HPDE6-E6E7 (cell line): ENCODE measurements around the gene FRG2B.
"Not testable (repeated sequence)": the region's sequence is repeated elsewhere in the genome, so short reads cannot be mapped to it uniquely, and the experiment has no call there.

ENCODE experiments used
- DNase-seq: peaks from one replicate; pipeline ENCODE4 v3.0.0; 2011; ENCODE audit warnings: missing footprints; ENCODE audit errors: extremely low spot score

FRG2B gene

DNA sequence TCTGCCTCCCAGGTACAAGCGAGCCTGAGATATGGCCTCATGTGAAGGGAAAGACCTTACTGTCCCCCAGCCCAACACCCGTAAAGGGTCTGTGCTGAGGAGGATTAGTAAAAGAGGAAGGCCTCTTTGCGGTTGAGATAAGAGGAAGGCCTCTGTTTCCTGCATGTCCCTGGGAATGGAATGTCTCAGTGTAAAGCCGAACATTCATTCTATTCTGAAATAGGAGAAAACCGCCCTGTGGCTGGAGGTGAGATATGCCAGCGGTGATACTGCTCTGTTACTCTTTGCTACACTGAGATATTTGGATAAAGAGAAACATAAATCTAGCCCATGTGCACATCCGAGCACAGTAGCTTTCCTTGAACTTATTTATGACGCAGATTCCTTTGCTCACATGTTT is 26.7 kb downstream of the FRG2B start:
- not testable (repeated sequence) for DNase-seq

- DNase-seq: no peak
These were observed 33.9 kb downstream of the FRG2B start for GRCh38 chr10:133592716-133593115.

DNA sequence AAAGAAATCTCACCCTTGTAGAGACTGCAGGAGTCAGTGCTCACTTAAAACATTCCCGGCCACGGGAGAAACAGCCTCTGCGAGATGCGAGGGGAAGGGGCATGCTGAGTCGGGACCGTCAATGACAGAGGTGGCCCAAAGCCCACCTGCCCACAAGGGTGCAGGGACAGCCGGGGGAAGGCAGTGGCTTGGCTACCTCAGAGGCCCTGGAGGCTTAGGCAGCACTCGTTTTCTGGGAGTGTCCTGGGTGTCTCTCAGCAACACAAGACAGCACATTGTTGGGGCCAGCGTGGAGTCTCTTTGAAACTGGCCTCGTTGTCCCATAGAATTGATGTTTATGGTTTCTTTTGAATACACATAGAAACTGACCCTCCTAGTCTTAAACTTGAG is 35.6 kb downstream of the FRG2B start:
- no peak for DNase-seq

GRCh38 chr10:133590226-133590969 is 36.2 kb downstream of the FRG2B start:
- no peak for DNase-seq

DNA sequence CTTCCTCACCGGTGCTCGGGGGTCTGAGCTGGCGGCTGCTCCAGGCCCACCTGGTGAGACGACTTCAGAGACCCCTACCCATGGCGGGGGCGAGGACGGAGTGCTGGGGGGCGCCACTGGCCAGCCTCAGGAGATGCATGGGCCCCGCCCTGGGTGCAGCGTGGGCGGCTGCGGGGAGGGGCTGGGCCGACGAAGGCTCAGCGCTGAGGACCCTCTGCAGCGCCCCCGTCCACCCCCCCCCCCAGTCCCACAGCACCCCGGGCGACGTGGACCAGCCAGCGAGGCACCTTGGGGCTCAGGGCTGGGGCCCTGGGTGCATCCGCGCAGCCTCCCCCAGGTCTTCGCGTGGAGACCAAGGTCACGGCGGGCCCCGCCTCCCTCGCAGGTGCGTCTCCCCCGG is 49.6 kb downstream of the FRG2B start:
- not testable (repeated sequence) for DNase-seq
